Muscle of back (tissue), 11 donors: Measurements from ENCODE around the gene C2orf92. TPM values are rescaled to one million over a fixed set of nuclear protein-coding genes. Genes with fewer than 3 reads are reported as not detected.

Source experiments
- DNase-seq, 3 donors: peaks; one replicate each; pipeline versions ENCODE4 v3.0.0 to v3.0.0-alpha.2; 2013
- polyA plus RNA-seq, 10 donors: library from polyadenylated mRNA; unstranded; fragments of 120-200 nt; gene quantifications; one replicate each; pipeline ENCODE4 v1.2.1, GENCODE V29; 2013; ENCODE audit not compliant: insufficient read length in 10 of 10

C2orf92 gene
- polyA plus RNA-seq, 10 donors = 6.9 to 28.4 (median 13.6) TPM

DNA sequence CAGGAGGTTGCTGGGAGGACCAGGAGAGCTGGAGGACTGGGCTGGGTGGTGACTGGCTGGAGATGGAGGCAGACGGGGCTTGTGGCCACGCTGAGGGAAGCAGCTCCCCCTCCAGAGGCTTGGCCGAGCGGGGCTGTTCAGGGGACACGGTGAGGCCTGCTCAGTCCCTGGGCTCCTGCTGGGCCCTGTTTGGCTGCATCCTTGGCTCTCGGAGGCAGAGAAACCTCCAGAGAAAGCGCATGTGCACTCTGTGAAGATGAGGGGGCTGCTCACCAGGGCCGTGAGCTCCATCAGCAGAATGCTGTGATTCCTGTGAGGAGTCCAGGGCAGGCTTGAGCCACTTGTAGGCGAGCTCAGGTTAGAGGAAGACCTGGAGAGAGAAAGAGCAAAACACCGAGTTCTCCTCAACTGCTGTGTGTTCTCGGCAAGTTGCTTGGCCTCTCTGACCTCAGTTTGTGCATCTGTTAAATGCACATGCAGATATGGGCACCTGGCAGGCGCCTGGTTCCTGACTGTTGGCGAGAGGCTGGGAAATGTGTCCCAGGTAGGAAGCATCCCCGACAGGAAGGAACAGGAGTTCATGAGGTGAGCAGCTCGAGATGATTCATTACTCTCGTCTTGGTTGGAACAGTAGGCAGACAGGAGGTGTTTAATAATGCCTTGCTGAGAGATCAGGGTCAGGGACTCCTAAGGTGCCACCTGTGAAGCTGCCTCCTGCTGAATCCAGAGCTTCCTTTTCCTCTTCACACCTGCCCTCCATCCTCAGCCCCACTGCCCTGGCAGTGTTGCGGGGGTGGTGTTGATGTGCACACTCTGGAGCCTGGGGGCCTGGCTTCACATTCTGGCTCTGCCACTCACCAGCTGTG lies 44.8 kb downstream of the C2orf92 start:
- no peak for DNase-seq

DNA sequence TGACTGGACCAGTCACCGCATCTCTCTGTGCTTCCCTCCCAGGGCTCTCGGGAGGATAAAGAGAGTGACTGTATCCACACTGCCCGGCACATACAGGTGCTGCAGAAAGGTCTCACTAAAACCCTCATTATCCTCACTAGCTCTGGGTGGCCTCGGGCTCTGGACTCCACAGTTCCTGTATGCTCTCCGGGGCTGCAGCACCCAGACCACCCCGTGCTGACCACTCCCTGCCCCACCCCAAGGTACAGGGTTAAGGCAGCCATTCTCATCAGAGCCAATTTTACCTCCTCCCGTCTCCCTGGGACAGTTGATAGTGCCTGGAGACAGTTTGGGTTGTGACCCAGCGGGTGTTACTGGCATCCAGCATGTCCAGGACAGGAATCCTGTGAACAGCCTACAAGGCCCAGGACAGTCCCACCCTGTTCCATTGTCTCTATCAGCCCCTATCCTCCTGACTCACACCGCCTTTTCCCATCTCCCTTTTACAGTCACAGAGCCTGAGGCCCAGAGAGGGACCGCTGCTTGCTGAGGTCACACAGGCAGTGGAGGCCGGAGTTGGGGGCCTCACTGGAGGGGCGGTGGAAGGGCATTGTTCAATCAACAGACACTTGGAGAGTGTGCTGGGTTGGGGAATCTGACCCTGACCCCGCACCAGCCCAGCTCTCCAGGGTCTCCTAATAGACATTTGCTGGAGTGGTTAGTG lies 45.6 kb downstream of the C2orf92 start:
- no peak for DNase-seq

DNA sequence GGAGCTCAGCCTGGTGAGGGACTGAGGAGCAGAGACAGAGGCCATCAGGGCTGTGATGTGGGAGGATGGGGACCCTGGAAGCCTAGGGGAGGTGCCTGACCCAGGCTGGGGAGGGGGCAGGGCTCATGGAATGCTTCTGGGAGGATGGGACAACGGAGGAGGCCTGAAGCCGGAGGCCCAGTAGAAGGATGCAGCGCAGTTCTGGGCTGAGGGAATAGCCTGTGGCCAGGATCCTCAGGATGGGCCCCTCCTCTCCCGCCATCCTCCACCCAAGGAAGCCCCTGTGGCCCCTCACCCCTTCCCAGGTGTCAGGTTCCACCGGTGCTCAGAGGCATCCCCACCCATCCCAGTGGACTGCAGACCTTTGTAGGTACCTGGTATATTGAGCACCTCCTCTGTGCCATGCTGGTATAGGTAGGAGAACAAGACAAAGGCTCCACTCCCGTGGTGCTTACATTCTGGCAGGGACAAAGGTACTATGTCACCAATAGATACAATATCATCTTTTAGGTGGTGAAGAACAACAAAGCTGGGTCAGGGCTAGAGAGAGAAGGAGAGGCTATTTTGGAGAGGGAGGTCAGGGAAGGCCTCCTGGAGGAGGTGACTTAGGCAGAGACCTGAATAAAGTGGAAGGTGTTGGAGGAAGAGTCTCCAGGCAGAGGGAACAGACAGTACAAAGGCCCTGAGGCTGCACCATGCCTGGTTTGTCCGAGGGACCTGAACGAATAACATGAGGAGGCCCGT lies 46.6 kb downstream of the C2orf92 start:
- DNase-seq = no peak

DNA sequence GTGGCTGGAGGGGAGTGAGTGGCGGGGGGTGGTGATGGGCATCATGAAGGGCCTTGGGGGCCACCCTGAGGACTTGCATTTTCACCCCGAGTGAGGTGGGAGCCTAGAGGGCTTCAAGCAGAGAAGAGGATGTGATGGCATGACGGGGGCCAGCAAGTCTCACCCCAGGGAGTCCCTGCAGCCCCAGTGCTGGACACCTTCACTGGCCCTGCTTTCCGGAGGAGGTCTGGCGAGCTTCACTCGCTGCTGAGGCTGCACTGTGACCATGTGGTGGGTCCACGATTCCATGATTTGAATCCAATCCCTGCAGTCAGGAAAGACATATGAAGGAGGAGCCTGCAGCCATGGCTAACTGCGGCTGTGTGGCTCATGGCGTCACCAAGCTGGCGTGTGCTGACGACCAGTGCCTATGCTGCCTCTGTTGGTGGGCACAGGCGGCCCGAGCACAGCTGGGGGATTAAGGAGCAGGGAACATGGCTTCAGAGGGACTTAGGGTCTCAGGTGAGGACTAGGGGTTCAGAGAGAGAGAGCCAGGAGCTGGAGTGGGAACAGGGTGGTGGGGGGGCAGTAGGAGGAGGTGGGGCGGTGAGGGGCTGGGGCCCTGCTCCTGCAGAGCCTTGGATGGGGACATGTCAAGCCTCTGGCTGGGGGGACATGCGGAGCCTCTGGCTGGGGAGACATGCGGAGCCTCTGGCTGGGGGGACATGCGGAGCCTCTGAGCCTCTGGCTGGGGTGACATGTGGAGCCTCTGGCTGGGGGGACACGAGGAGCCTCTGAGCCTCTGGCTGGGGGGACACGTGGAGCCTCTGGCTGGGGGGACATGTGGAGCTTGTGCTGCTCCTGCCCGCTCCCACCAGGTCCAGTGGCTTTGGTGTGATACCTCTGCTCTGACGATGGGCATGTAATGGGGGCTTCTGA lies 47.4 kb downstream of the C2orf92 start:
- DNase-seq = no peak

DNA sequence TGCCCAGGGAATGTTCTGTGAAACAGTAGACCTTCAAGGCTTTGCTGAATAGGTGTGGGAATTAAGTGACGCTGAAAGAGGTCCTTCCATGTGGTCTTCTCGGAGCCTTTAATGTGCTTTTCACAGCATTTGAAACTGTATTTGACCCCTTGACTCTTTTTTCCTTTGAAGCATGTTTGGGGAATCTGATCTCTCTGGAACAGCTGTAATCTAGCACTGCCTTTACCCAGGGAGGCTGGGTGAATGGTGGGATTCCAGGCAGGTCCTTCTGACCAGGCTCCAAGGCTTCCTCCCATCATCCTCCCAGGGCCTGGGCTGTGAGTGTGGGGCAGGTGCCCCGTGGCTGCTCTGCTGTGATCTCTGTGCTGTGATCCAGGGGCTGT lies 48.1 kb downstream of the C2orf92 start:
- no peak for DNase-seq

DNA sequence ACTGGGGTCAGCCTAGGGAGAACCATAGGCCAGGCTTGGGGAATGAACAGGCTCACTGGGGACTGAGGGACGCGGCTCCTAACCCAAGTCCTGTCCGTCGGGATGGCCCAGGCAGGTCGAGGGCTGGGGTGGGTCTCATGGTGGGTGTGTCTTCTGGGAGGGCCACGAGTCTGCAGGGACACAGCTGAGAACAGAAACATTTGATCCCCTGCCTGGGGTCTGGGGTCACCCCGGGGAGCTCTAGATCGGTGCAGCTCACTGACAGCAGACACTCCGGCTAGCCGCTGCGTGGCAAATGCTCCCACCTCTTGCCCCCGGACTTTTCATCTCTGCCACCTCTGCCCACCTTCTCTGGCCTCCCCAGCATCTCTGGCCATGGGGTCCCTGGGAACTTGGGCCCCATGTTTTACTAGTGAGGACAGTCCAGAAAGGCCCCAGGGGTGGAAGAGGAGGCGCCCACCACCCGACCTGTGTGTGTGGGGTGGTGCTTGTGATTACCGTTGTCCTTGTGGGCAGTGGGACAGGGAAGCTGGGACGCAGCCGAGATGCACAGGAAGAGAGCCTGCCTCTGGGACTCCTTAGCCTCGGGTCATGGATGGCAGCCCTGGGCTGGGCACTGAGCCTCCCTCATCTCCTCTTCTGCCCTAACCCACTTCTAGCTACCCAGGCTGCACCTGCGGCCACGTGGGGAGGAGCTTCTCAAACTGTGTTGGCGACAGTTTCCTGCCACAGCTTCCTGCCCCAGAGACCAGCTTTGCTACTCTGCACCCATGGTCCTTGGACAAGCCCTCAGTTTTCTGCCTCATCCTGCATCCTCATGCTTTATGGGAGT lies 48.8 kb downstream of the C2orf92 start:
- DNase-seq = no peak

DNA sequence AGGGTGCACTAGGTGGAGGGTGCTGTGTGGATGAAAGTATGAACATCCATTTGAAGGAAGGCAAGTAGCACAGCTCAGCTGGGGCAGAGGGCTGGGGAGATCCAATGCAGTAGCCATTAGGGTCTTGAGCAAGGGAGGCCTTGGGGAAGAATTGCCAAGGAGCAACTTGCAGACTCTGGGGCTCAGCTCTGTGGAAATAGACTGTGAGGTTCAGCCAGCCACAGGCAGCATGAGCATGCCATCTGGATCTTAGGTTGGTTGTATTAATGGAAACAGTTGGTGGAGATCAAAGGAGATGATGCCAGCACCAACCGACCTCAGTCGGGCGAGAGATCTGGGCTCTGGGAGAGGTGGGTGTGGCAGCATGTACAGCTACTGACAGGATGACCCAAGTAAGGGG lies 49.4 kb downstream of the C2orf92 start:
- DNase-seq = no peak

DNA sequence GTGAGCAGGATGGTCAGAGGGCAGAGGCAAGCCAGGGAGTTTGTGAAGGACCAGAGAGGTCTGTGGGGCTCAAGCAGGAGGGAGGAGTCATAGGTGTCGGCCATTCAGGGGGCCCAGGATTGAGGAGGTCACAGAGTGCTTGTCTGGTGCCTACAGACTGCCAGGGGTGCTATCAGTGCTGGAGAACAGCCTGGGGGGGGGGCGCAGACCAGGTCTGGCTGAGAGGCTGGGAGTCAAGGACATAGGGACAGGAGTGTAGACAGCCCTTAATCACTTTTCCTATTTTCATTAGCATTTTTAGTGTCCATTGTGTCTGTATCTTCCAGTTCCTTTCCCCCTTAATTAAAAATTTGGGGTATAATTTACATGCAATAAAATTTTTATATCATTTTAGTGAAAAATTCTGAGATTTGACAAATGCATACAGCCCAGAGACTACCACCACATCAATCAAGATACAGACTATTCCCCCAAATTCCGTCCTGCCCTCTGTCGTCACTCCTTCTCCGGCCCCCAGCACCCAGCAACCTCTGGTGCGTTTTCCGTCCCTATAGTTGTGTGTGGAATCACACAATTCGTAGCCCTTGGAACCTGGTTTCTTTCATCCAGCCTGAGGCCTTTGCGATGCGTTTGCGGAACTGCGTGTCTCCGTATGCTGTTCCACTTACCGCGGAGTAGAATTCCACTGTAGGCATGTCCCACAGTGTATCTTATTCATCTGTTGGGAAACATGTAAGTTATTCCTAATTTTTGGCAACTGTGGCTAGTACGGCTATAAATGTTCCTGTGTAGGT lies 50.0 kb downstream of the C2orf92 start:
- DNase-seq = no peak

DNA sequence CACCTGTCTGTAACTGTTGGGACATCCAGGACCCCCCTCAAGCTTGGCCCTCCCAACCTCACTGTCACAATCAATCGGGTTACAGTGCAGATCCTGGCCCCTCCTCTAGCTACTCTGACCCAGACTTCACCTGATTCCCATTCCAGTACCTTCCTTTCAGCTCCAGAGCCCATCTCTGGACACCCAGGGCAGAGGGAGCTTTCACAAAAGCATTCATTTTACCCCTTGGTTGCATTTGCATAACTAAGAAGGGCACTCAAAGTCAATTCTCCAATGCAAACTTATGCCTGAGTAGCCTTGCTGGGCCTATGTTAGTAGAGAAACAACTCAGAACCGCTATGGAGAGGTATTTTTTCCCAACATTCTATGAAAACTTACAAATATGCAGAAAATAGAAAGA lies 51.2 kb downstream of the C2orf92 start:
- no peak for DNase-seq

DNA sequence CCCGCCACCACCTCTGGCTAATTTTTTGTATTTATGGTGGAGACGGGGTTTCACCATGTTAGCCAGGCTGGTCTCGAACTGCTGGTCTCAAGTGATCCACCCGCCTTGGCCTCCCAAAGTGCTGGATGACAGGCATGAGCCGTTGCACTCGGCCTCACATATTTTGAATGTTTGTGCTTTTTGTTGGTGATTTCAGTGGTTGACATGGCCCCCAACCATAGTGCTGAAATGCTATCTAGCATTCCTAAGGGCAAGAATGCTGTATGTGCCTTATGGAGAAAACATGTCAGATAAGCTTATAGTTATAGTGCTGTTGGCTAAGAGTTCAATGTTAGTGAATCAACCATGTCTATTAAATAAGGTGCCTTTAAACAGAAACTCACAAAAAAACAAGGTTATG lies 52.7 kb downstream of the C2orf92 start:
- no peak for DNase-seq

DNA sequence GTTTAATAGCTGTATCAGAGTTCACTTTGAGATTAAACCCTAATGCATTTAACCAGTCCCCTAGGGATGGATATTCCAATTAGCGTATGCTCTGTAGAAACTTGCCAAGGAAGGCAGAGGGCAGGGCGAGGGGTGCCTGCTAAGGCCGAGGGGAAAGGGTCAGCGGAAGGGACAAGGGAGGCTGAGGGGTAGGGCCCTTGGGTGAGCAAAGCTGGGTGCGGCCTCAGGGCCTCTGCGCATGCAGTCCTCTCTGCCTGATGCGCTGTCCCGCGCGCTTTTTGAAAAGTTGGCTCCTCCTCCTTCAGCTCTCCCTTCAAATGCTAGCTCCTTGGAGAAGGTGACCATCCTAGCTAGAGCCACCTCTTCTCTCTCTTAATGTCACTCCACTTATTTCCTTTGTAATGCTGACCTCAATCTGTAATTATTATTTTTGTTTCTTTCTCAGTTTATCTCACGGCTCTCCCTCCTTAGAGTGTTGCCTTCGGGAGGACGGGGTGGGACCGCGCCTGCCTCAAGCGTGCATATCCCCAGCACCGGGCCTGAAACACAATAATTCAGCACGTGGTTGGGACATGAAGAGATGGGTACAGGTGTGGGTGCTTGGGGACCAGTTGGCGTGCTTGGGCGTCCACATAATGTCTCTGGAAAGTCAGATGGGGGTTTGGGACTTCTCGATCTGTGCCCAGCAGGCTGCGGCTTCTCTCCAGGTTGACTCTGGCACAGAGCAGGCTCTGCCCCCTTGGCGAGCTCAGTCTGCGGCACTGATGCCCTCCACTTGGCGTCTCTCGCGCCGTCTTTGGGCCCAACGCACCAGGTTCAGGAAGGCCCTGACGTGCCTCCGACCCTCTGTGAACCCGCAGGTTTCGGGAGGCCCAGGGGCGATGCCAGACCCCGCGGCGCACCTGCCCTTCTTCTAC lies 53.9 kb downstream of the C2orf92 start:
- no peak for DNase-seq

DNA sequence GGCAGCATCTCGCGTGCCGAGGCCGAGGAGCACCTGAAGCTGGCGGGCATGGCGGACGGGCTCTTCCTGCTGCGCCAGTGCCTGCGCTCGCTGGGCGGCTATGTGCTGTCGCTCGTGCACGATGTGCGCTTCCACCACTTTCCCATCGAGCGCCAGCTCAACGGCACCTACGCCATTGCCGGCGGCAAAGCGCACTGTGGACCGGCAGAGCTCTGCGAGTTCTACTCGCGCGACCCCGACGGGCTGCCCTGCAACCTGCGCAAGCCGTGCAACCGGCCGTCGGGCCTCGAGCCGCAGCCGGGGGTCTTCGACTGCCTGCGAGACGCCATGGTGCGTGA lies 54.5 kb downstream of the C2orf92 start:
- no peak for DNase-seq

DNA sequence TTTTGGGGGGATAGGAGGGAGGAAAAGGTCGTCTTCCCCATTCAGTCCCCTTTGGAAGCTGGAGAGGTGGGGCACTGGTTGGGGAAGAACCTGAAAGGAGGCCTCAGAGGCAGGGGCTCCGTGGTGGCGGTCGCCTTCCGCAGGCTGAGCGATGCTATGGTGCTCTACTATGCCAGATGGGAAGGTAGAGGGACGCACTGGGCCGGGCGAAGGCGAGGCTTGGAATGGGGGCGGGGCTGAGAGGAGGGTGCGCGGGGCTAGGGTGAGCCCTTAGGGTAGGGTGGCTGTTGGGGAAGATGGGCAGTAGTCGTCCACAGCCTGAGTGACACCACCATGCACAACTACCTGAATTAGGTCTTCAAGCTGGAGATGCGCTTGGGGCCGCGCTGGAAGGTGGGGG lies 55.0 kb downstream of the C2orf92 start:
- no peak for DNase-seq

DNA sequence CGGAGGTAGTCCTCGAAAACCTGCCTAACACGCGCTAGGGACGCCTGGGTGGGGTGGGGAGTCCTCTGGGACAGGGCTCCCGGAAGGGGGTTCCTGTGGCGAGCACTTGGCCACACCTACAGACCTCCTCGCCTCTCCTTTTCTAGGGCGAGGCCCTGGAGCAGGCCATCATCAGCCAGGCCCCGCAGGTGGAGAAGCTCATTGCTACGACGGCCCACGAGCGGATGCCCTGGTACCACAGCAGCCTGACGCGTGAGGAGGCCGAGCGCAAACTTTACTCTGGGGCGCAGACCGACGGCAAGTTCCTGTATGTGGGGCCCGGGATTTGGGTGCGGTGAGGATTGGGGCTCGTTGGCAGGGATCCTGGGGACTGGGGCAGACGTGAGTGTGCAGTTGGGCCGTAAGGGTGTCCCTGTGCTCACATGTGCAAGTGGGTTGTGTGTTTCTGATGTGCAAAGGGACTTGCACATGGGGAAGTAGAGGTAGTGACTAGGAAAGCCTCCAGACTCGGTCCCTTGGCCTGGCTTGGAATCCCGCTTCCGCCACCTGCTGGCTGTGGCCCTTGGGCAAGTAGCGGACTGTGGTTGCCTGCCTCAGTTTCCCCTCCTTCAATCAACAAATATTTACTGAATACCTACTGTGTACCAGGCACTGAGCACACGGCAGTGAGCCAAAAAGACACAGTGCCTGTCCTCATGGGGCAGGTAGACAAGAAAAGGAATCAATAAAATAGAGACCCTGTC lies 55.6 kb downstream of the C2orf92 start:
- no peak for DNase-seq

DNA sequence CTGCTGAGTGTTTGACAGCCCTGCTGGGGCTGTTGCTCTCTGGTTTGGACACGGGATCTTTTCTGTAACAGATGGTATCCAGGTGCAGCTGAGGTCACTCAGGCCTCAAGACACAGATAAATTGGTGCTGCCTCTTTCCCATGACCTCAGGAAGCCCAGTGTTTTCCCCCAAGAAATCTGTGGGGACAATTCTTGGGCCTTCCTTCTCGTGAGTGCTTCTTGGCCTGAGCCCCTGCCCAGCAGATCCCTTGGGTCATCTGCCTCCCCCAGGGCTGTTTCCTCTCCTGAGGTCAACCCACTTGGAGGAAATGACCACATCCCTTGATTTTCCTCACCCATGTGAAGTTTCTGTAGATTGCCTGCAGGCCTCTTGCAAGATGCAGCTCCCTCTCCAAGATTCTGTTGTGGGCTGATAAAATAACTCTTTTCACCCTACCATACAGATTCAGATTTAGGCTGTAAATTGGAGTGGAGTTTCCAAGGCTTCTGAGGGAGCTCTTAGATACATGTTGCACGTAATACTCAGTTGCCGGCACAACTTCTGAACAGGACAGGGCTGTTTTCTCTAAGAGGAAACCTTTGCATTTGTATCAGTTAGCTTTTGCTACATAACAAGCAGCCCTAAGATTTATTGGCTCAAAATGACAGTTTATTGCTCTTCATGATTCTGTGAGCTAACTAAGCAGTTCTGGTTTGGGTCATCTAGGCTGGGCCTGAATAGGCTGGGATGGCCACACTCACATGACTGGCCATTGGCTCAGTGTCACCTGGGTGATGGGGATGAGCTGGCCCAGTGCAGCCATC lies 57.0 kb downstream of the C2orf92 start:
- peak; percentile 42 to 72 (median 47) for DNase-seq

DNA sequence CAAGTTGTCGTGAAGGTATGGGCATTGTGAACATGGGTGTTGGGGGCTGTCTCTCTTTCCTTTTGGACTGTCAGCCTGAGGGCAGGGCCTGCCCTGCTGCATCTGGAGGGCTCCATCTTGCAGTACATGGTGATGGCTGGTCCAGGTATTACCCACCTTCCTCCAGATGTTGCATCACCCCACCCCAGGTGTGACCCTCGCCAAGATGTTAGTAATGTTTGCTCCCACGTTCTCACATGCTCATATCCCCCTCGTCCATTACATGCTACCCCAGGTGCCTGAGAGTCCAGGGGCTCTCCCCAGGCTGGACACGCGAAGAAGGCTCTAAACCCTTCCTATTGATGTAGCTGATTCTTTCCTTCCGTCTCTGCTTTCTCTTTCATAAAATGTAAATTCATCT lies 57.8 kb downstream of the C2orf92 start:
- no peak for DNase-seq

DNA sequence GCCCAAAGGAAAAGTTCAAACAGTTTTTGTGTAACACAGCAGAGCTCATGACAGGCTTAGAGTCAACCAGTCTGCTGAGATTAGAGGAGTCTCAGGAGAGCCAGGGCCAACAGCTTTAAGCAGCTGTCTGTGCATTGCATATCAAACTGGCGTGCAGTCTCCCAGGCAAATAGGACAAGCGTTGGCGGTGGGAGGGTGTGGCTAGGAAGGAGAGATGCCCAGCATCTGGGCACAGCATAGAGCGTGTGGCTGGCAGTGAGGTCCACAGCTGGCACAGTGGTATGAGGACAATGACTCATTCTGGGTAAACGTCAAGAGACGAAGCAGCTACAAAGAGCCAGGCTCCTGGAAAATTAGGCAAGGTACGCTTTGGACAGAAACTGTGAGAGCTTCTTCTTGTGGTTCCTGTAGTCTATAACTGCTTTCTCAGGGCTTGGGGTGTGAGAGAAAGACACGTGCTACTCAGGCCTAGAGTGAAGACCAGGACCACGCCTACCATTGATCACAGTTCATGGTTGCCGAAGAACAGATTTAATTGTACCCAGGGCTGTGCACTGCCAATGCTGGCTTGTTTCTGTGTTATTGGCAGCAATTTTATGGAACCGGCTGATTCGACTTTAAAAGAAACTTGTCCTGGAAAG lies 58.7 kb downstream of the C2orf92 start:
- DNase-seq = peak; percentile 42 to 79 (median 62)
